Thyroid gland (tissue), 4 donors: Measurements from ENCODE around the gene COP1. TPM values are rescaled to one million over a fixed set of nuclear protein-coding genes. Genes with fewer than 3 reads are reported as not detected.
"Not testable (repeated sequence)": the region's sequence is repeated elsewhere in the genome, so short reads cannot be mapped to it uniquely, and the experiment has no call there.

Experiments
- DNase-seq, 2 donors: peaks; one replicate each; pipeline ENCODE4 v3.0.0-alpha.2; 2019
- H3K27ac ChIP-seq, 3 donors: fragments of 200-600 bp; sonication (generic); 1 replicate in 2 of 3; 2 replicates in 1 of 3; pipeline ENCODE4 v1.5.1; 2016 to 2019; ENCODE audit warnings: mild to moderate bottlenecking in 1 of 3, moderate library complexity in 1 of 3
- H3K27me3 ChIP-seq: fragments of 200-600 bp; sonication (generic); one replicate; pipeline ENCODE4 v1.5.1; 2019
- H3K36me3 ChIP-seq, 2 donors: fragments of 200-600 bp; sonication (generic); one replicate each; pipeline ENCODE4 v1.5.1; 2016 to 2019
- H3K4me1 ChIP-seq, 2 donors: fragments of 200-600 bp; sonication (generic); one replicate each; pipeline ENCODE4 v1.5.1; 2017 to 2019
- H3K4me3 ChIP-seq, 3 donors: fragments of 200-600 bp; sonication (generic); replicated peaks in 1 of 3; 1 replicate in 2 of 3; 2 replicates in 1 of 3; pipeline ENCODE4 v1.5.1; 2016; ENCODE audit warnings: mild to moderate bottlenecking in 1 of 3
- H3K9me3 ChIP-seq: fragments of 200-600 bp; sonication (generic); one replicate; pipeline ENCODE4 v1.5.1; 2017
- CTCF ChIP-seq, 6 experiments: fragments of 200-600 bp in 3 of 6; fragments of 450-650 bp in 3 of 6; sonication (generic) in 3 of 6; IDR thresholded peaks; one replicate each; pipeline ENCODE4 v1.5.1; 2016 to 2019; ENCODE audit warnings: antibody characterized with exemption in 6 of 6, mild to moderate bottlenecking in 2 of 6, inconsistent platforms in 1 of 6, moderate library complexity in 1 of 6
- POLR2A ChIP-seq, 2 donors: fragments of 450-650 bp; IDR thresholded peaks; one replicate each; pipeline ENCODE4 v1.6.1; 2017; ENCODE audit warnings: antibody characterized with exemption in 2 of 2, mild to moderate bottlenecking in 2 of 2, moderate library complexity in 1 of 2
- WGBS, 2 donors: methylation state at CpG; one replicate each; pipeline ENCODE4 v1.1.5; 2017; 5-methylcytosine and 5-hydroxymethylcytosine counted together
- intact Hi-C: fragments of 100-400 bp; cut with DNase I; formaldehyde crosslinking; loops from one replicate; pipeline ENCODE4 v1.15.1; 2023
- total RNA-seq, 4 donors: library from RNA; depleted of rRNA; stranded (reverse); fragments of >200 nt; gene quantifications; one replicate each; pipeline ENCODE4 v1.2.3, GENCODE V29; 2016

The COP1 gene
- 100 to 1,000 TPM in 1 of 4 donors, 10 to 100 TPM in 3; 67.8 to 116 (median 78.5) TPM for total RNA-seq

GRCh38 chr1:176206961-176207902, at the start of gene COP1:
TSS of gene COP1 (minus strand) at chr1:176207286. CDS start at chr1:176206978, 308 bp downstream.
- Histone ChIP-seq H3K36me3 (no peaks in the 10 kb centered on the region), H3K27me3 (no peaks in the 10 kb centered on the region), H3K4me1 (peaks cover 26 to 28% of the 10 kb centered on the region in 2 donors), H3K27ac (peak within 1 kb of the TSS; percentile 77 to 90 (median 87)), H3K9me3 (no peaks in the 10 kb centered on the region), H3K4me3 (peak within 1 kb of the TSS; percentile 68 to 91 (median 86))
- TF ChIP-seq CTCF (IDR thresholded peaks at IDR 0.05), result peak in 4 of 6 experiments; percentile 7 to 38 (median 20)
- TF ChIP-seq POLR2A (IDR thresholded peaks at IDR 0.05), result peak; percentile 27 to 70
- intact Hi-C loops, result no loop called here
- WGBS, 2 donors, result 0 to 1% methylated on average over 55 to 64 of the region's 92 CpGs
- peak; percentile 97 to 98 for DNase-seq

DNA sequence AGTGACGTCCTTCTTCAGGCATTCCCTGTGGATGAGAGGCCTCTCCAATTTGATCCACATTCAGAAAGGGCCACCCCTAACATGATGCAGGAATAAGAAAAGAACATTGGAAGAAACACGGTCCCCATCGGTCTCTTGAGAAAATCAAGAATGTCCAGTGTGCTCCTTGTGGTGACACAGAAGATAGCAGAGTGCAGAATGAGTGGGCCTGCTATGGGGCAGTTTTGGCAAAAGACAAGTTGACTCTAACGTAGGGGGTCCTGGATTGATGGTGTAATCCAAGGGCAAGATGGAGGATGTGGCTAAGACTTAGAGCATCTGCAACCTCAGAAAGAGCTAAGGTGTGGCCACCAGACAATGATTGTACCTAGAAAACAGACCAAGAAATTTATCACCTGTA, 45.1 kb upstream of the COP1 start:
- WGBS, 2 donors, result 89 to 90% methylated on average over 4 of the region's 4 CpGs
- Histone ChIP-seq H3K9me3 (no peaks in the 10 kb centered on the region), H3K36me3 (no peaks in the 10 kb centered on the region), H3K4me3 (no peak overlapping the region), H3K27me3 (no peaks in the 10 kb centered on the region), H3K4me1 (no peaks in the 10 kb centered on the region), H3K27ac (no peak overlapping the region)
- no peak for DNase-seq
- TF ChIP-seq CTCF (IDR thresholded peaks at IDR 0.05) (no peak), POLR2A (IDR thresholded peaks at IDR 0.05) (no peak)
- intact Hi-C loops, result no loop called here

DNA sequence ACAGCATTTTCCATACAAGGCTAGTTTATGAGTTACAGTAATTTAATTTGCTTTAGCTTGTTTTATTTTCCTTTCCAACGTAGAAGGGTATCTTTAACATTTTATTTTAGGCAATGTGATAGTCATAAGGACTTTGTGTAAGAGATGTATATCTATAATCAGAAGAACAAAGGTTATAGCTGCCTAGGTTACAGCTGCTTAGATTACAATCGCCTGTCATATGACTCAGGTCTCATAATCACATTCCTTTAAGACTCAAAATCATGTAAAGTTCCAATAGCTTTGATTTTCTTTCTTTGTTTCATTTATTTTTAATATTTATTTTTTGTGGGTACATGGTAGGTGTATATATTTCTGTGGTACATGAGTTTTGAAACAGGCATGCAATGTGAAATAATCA, 37.8 kb upstream of the COP1 start:
- no peak overlapping the region for H3K4me3 ChIP-seq

GRCh38 chr1:176243746-176244145, 36.7 kb upstream of the COP1 start:
- WGBS, 2 donors, result 79 to 85% methylated on average over 2 of the region's 2 CpGs
- Histone ChIP-seq H3K36me3 (no peaks in the 10 kb centered on the region), H3K4me3 (no peak overlapping the region), H3K4me1 (no peaks in the 10 kb centered on the region), H3K9me3 (no peaks in the 10 kb centered on the region), H3K27me3 (no peaks in the 10 kb centered on the region), H3K27ac (no peak overlapping the region)
- no peak for DNase-seq
- TF ChIP-seq POLR2A (IDR thresholded peaks at IDR 0.05) (no peak), CTCF (IDR thresholded peaks at IDR 0.05) (no peak)
- intact Hi-C loops, result no loop called here

More for the DNA sequence above, 37.8 kb upstream of the COP1 start:
- DNase-seq, result no peak
- intact Hi-C loops, result no loop called here
- H3K36me3 ChIP-seq, result no peaks in the 10 kb centered on the region
- H3K9me3 ChIP-seq, result no peaks in the 10 kb centered on the region
- WGBS, 2 donors, result 86 to 87% methylated on average over 2 of the region's 2 CpGs
- H3K27me3 ChIP-seq, result no peaks in the 10 kb centered on the region
- H3K4me1 ChIP-seq, result no peaks in the 10 kb centered on the region
- no peak overlapping the region for H3K27ac ChIP-seq
- TF ChIP-seq POLR2A (IDR thresholded peaks at IDR 0.05), result no peak
- no peak for TF ChIP-seq CTCF (IDR thresholded peaks at IDR 0.05)

DNA sequence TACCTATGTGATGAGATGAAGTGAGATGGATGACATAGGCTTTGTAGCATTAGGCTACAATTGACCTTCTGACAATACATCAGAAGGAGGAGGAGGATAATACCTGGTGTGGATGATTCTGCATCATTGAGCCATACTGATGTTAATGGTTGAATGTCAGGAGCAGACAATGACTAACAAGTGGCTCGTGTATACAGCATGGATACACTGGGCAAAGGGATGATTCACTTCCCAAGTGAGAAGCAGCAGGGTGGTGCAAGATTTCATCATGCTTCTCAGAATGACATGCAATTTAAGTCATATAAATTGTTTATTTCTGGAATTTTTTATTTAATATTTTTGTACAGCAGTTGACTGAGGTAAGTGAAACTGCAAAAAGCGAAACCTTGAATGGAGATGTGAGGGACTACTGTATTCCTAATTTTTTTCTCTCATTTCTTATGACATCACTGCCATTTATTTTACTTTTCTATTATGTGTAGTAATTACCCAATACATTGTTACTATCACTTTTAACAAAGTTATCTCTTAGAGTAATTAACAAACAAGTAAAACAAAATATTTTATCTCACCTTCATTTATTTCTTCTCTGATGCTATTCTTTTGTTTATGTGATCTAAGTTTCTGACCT, 34.4 kb upstream of the COP1 start:
- Histone ChIP-seq H3K4me1 (no peaks in the 10 kb centered on the region), H3K36me3 (no peaks in the 10 kb centered on the region), H3K27me3 (no peaks in the 10 kb centered on the region), H3K9me3 (no peaks in the 10 kb centered on the region), H3K27ac (no peak overlapping the region), H3K4me3 (no peak overlapping the region)
- WGBS, 2 donors, result 82 to 85% methylated on average over 2 of the region's 2 CpGs
- intact Hi-C loops, result no loop called here
- TF ChIP-seq CTCF (IDR thresholded peaks at IDR 0.05) (no peak), POLR2A (IDR thresholded peaks at IDR 0.05) (no peak)
- DNase-seq, result no peak

DNA sequence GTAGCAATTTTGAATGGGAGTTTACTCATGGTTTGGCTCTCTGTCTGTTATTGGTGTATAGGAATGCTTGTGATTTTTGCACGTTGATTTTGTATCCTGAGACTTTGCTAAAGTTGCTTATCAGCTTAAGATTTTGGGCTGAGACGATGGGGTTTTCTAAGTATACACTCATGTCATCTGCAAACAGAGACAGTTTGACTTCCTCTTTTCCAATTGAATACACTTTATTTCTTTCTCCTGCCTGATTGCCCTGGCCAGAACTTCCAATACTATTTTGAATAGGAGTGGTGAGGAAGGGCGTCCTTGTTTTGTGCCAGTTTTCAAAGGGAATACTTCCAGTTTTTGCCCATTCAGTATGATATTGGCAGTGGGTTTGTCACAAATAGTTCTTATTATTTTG, 26.6 kb upstream of the COP1 start:
- DNase-seq, H3K36me3 ChIP-seq, H3K9me3 ChIP-seq, H3K27me3 ChIP-seq, H3K27ac ChIP-seq, H3K4me1 ChIP-seq, H3K4me3 ChIP-seq, intact Hi-C loops: not testable (repeated sequence)
- 77 to 90% methylated on average over 3 of the region's 3 CpGs for WGBS, 2 donors
